Measurements from ENCODE around the gene MUC16.
A peak's percentile ranks its signal among the peaks of the same experiment; 100 is the strongest.
"Not testable (repeated sequence)": the region's sequence is repeated elsewhere in the genome, so short reads cannot be mapped to it uniquely, and the experiment has no call there.

The MUC16 gene

GRCh38 chr19:9009935-9010651 is at the start of gene MUC16:
MUC16 (minus strand) TSS chr19:9010409.
- no peak for DNase-seq (ENCODE audit: low read depth, low spot score)
- H3K27ac ChIP-seq, result no peak within 1 kb of the TSS

- no peak for DNase-seq (ENCODE audit: low read depth, low spot score)
- H3K27ac ChIP-seq, result no peak overlapping the region
Observed at GRCh38 chr19:9058905-9059667, 48.9 kb upstream of the MUC16 start.

- no peak for DNase-seq (ENCODE audit: low read depth, low spot score)
- H3K27ac ChIP-seq, result no peak overlapping the region
Observed at GRCh38 chr19:9057505-9058258, 47.5 kb upstream of the MUC16 start.

- H3K27ac ChIP-seq; DNase-seq (ENCODE audit: low read depth, low spot score): not testable (repeated sequence)
Observed at GRCh38 chr19:9056131-9056530, 45.9 kb upstream of the MUC16 start.

- DNase-seq (ENCODE audit: low read depth, low spot score), result peak; percentile 22
- no peak overlapping the region for H3K27ac ChIP-seq
Observed at GRCh38 chr19:9054765-9055164, 44.6 kb upstream of the MUC16 start.

- no peak overlapping the region for H3K27ac ChIP-seq
- no peak for DNase-seq (ENCODE audit: low read depth, low spot score)
Observed at GRCh38 chr19:9054207-9054606, 44.0 kb upstream of the MUC16 start.

GRCh38 chr19:9053674-9054073 is 43.5 kb upstream of the MUC16 start:
- not testable (repeated sequence) for DNase-seq (ENCODE audit: low read depth, low spot score); H3K27ac ChIP-seq

GRCh38 chr19:9052894-9053293 is 42.7 kb upstream of the MUC16 start:
- no peak overlapping the region for H3K27ac ChIP-seq
- no peak for DNase-seq (ENCODE audit: low read depth, low spot score)

GRCh38 chr19:9046694-9047093 is 36.5 kb upstream of the MUC16 start:
- no peak for DNase-seq (ENCODE audit: low read depth, low spot score)
- H3K27ac ChIP-seq, result no peak overlapping the region

- no peak for DNase-seq (ENCODE audit: low read depth, low spot score)
- no peak overlapping the region for H3K27ac ChIP-seq
Observed at GRCh38 chr19:9044449-9044848, 34.2 kb upstream of the MUC16 start.

- no peak for DNase-seq (ENCODE audit: low read depth, low spot score)
- no peak overlapping the region for H3K27ac ChIP-seq
Observed at GRCh38 chr19:9043524-9043923, 33.3 kb upstream of the MUC16 start.

GRCh38 chr19:9041023-9041422 is 30.8 kb upstream of the MUC16 start:
- DNase-seq (ENCODE audit: low read depth, low spot score), result no peak
- H3K27ac ChIP-seq, result no peak overlapping the region

GRCh38 chr19:9040131-9040530 is 29.9 kb upstream of the MUC16 start:
- no peak for DNase-seq (ENCODE audit: low read depth, low spot score)
- peak overlapping the region; percentile 22 for H3K27ac ChIP-seq

- peak; percentile 16 for DNase-seq (ENCODE audit: low read depth, low spot score)
- peak overlapping the region; percentile 22 for H3K27ac ChIP-seq
Observed at GRCh38 chr19:9039728-9040127, 29.5 kb upstream of the MUC16 start.

- H3K27ac ChIP-seq, result no peak overlapping the region
- DNase-seq (ENCODE audit: low read depth, low spot score), result no peak
Observed at GRCh38 chr19:9037400-9038062, 27.3 kb upstream of the MUC16 start.

GRCh38 chr19:9032136-9032631 is 22.0 kb upstream of the MUC16 start:
- no peak overlapping the region for H3K27ac ChIP-seq
- DNase-seq (ENCODE audit: low read depth, low spot score), result peak; percentile 36

GRCh38 chr19:9018163-9018875 is 8.1 kb upstream of the MUC16 start:
- DNase-seq (ENCODE audit: low read depth, low spot score), result no peak
- no peak overlapping the region for H3K27ac ChIP-seq

- no peak for DNase-seq (ENCODE audit: low read depth, low spot score)
- no peak overlapping the region for H3K27ac ChIP-seq
Observed at GRCh38 chr19:9014803-9015202, 4.6 kb upstream of the MUC16 start.

- DNase-seq (ENCODE audit: low read depth, low spot score), result no peak
- H3K27ac ChIP-seq, result no peak overlapping the region
Observed at GRCh38 chr19:9013988-9014387, 3.8 kb upstream of the MUC16 start.

- no peak for DNase-seq (ENCODE audit: low read depth, low spot score)
- H3K27ac ChIP-seq, result no peak overlapping the region
Observed at GRCh38 chr19:9011875-9012274, 1.7 kb upstream of the MUC16 start.
